HTR-8/SVneo (cell line): Measurements from ENCODE around the gene RNF43.

Experiments
- DNase-seq: peaks from one replicate; pipeline ENCODE4 v3.0.0; 2011; ENCODE audit warnings: low spot score, mixed read lengths; ENCODE audit not compliant: insufficient read length
- FAIRE-seq: peaks from 2 replicates; lab custom pipeline; 2011; peaks lifted over from hg19 to GRCh38; lab: Jason Lieb, UNC

RNF43 gene

DNA sequence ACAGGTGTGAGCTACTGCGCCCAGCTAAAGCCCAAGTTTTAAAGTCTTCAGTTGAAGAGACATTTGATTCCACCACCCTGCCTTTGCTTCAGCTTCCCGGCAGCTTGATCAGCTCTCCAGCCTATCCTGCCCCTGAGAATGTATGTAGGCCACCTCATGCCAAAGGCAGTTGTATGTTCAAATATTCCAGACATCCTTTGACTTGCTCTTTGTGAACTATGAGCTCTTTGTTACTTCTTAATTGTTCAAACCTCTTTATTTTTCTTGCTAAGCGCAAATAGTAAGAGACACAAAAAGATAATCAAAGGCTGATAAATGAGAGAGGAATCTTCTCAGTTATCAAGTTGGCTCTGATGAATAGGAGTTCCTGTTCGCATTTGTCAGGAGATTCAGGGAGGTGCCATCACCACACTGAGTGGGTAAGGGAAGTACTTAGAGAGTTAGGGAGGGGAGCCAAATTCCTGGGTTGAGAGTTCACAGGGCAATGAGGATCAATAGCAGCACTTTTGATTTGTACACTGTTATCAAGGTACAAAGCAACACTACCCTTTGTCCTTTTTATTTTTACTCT lies 33.4 kb downstream of the RNF43 start:
- no peak for FAIRE-seq
- no peak for DNase-seq

DNA sequence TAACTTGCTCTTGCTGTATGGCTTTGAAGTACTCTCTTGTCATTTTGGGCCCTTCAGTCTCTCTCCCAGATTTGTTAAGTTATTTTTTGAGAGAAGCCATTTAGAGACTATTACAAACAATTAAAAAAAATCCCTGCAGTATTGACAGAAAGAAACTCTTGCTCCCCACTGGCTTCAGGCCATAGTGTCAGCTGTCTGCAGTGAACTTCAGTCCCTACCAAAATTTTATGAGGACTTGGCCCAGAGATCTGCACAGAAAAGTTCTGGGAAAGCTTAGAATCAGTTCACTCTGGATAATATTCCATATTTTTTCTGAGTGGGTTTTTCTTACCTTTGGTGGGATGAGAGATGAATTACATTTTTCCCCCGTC lies 34.5 kb downstream of the RNF43 start:
- no peak for DNase-seq
- FAIRE-seq, result no peak

DNA sequence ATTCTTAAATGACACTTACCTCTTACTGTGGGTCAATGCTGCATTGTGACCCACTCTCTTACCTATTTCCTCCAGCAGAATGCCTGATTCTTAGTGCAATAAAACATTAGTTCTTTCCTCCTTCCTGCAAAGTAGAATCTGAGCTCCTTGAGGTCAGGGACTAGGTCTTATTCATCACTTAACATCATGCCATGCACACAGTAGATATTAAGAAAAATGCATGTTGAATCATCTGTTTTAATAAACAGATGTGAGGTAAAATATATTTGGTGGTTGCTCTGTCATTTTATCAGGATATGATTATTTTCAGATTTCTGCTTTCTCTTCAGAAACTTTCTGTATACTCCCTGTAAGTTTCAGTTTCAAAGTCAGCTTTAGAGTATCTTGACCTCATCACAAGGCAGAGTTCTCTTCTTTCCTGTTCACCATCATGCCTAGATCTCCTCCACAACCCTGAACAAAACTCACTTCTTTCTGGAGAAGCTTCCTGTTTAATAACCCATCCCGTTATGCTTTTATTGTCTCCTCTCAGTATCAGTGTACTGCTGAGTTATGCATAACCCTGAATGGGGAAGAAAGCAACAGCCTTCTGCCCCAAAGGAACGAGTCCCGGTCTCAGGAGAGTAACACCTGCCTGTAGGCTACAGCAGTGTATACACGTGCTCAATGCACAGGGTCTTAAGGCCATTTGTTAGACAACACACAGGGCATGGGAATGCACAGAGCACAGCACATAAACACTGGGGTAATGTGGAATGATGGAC lies 35.0 kb downstream of the RNF43 start:
- no peak for DNase-seq
- peak; percentile 69 for FAIRE-seq

DNA sequence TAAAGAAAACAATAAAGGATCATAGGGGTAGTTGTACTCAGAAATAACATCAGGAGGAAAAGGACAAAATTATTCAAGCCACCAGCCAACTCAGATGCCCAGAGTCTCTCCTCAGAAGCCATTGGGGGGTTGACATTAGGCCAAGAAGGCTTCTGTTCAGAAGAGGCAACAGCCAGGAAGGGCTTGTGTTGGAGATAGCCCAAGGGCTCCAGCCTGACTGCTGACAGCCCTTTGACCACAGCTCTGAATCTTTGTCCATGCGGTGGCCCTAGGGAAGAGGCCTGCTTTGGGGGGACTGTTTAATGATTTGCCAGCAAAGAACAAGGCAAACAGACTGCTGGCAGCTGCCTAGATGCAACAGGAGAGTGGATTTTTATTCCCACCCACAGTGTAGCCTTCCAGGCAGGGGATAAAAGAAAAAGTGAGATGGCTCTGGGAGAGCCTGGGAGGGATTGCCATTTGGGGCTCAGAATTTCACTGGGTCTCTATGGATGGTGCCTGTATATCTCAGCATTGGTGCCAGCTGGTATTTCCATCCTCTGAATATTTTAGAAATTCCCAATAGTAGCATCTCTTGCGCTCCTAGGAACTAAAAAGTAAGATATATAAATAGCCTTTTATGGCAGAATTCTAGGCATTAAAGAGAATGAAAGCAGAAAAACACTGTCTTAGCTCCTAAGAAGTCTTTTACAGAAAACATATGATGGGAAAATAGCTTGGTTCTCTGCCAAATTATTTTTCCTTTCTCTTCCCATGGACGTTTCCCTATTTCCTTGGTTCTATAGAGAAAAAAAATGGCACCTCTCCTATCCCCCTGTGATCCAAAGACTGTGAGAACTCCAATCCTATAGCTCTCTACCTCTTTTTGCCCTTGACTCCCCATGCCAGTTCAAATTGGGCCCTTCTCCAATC lies 36.0 kb downstream of the RNF43 start:
- FAIRE-seq, result no peak
- no peak for DNase-seq

DNA sequence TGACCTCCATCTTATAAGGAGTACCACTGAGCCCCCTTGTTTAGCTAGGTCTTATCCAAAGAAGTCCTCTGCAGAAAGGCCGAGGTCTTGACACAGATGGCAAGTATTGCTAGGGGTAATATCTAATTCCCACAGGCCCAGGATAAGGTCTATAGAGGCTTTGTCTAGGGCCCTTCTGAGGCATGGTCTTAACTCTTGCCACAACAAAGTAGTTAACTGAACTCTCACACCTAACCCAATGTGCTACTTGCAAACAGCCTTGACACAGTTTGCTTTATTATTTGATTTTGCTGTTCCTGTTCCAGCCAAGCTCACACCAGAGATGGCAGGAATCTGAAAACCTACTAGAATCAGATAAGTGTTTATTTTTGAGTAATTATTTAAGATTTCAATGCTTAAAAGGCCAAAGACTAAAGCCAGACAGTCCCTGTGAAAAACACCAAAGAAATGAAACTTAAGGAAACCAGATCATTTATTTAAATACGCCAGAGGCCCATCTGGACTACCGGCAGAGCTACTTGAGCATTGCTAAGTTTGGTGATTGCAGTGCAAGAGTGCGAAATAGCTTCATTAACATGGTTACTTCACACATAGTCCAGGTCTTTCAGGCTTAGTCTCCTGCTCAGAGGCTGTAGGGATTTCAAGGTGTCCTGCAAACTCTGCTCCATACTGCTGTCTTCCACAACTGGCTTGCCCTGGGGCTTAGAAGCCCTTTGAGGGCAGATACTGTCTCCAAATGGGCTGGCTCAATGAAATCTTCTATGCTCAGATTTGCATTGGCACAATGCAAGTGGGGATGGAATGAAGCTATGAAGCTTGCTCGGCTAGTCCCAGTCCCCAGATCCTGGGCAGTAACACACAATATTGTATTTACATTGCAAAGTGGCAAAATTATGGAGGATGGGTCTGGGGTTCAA lies 36.9 kb downstream of the RNF43 start:
- peak; percentile 36 for FAIRE-seq
- no peak for DNase-seq

DNA sequence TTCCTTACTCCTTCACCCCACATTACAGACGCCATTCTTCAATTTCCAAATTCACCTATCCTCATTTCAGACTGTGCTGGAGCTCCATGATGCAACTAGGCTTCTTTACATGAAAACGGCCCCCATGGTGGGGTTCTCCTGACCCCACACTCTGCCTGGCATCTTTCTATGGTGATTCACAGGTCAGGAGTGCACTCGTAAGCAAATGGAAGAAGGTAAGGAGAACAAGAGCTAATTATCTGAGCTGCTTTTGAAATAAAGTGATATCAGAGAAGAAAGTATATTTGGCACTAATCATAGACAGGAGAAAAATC lies 37.9 kb downstream of the RNF43 start:
- DNase-seq, result no peak
- no peak for FAIRE-seq

DNA sequence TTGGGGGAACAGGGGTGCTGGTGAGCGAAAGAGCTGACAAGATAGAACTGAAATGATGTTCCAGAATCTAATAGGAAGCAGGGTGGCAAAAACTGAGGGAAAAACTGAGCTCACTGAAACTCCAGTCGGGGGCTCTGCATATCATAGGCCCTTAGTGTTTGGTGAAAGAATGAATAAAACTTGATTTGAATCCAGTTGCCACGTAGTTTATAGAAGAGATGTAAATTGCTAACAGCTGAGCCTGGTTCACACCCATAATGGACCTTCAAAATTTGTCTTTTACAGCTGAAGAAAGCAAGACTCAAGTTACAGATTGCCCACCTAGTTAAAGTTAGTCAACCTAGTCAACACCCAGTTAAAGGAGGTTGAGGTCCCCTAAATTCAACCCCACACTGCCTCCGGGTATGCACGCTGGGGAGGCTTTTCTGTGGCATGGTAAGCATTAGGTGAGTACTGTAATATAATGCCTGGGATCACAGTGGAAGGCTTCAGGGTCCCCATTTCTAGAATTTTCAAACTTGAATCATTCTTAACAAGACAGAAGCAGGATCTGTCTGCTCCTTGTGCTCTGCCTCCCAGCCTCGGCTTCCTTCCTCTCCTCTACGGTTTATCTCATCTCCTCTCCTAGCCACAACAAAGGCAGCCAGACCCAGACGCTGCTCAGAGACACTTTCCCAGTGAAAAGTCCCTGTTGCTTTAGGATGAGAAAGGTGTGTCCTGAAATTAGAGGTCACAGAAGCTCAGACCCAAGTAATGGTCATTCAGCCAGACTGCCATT lies 38.4 kb downstream of the RNF43 start:
- DNase-seq, result no peak
- FAIRE-seq, result peak; percentile 72

DNA sequence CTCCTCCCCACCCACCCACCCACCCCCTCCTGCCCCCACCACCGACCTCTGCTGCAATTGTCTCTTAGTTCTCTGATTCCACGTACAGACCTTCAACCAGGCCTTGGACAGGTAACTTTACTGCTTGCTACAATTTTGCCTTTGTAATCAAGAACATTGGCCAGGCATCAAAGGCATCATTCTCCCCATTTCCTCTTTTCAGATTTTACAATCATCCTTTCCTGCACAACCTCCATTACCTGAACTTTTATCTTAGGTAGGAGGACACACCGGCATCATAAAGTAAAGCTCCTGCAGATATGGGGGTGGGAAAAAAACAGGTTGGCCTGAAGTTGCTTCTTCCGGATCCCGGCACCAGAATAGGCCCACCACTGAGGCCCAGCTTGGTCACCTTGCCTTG lies 39.7 kb downstream of the RNF43 start:
- no peak for DNase-seq
- FAIRE-seq, result no peak

DNA sequence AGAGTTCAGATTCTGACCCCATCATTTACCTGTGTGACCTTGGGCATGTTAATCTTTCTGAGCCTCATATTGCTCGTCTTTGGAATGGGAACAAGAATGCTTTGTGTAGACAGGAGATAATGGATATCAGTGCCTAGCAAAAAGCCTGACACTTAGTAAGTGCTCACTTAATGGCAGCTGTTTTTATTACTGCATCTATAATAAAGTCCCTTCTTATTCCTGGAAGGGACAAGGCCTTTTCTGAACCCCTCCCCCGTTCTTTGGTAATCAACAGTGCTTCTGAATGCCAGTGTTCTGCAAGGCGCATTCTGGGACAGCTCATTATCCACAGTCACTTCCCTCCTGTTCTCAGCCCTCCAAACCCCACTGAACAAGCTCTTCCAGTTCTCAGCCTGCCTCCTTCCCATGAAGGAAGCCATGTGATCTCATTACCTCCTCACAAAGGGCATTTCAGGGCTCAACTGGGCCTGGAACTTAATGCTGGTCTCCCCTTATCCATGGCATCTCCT lies 40.2 kb downstream of the RNF43 start:
- no peak for DNase-seq
- peak; percentile 65 for FAIRE-seq

DNA sequence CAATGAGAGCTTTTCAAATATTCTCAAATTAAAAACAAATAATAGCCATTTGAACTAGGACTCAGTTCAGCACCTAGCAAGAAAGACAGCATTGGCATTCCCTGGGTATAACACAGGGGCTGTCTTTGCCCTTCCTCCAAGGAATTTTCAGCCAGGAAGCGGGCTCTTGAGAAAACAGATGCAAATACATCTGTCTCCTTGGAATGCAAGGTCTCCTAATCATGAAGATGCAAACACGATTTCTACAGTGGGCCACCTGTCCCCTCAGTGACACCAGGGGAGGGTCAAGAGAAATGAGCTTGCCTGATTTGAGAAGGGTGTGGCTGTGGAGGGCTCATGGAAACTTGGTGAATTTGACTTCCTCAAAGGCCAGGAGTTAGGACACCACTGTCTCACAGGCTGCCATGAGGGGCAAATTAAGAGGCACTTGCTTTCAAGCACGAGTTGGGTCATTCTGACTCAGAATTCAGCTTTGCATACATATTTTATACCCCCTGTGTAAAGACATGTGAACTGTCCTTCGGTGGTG lies 40.8 kb downstream of the RNF43 start:
- FAIRE-seq, result peak; percentile 28
- DNase-seq, result no peak

DNA sequence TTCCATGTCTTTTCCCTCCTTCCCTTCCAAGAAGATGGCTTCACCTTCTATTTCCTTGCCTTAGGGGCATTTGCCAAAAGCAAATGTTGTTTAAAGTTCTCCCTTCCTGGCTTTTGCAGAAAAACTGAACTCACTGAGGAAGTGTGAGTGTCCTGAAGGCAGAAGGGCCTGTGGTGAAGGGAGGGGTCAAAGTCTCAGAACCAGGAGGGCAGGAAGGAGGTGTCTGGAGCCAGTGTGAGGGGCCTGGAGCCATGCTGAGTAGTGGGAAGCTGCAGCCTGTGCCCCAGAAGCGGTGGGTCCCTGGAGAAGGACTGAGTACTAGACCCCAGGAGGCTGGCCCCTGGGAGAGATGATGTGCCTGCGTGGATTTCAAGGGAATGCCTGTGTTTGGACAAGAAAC lies 41.5 kb downstream of the RNF43 start:
- no peak for DNase-seq
- FAIRE-seq, result no peak

DNA sequence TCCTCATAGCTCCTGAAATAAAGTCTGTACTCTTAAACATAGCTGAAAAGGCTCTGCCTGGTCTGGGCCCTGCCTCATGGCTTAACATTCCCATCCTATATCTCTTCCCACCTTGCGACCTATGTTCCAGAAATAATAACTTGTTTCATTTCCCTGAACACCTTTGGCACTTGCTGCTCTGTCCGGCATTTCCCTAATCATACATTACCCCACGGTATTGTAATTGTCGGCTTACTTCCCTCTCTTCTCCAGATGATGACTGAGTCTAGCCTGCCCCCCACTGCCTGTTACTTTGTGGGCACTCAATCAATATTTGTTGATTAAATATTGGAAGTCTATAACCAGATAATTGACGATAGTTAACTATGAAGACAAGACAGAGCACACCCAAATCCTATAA lies 42.1 kb downstream of the RNF43 start:
- no peak for FAIRE-seq

DNA sequence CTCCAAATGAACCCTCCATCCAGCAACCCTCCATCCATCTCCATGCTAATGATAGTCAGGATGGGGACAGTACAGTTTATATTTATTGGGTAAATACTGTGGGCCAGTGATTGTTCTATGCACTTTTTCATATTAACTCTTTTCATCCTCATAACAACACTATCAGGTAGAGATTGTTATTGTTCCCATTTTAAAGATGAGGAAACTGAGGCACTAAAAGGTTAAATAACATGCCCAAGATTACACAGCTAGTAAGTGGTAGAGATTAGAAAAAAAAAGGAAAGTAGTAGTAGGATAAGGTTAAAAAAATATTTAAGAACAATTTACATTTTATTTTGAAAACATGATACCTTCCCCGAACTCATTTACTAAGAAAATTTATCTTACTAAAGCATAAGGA lies 43.4 kb downstream of the RNF43 start:
- DNase-seq, result no peak
- no peak for FAIRE-seq

More for the DNA sequence above, 42.1 kb downstream of the RNF43 start:
- DNase-seq, result no peak

DNA sequence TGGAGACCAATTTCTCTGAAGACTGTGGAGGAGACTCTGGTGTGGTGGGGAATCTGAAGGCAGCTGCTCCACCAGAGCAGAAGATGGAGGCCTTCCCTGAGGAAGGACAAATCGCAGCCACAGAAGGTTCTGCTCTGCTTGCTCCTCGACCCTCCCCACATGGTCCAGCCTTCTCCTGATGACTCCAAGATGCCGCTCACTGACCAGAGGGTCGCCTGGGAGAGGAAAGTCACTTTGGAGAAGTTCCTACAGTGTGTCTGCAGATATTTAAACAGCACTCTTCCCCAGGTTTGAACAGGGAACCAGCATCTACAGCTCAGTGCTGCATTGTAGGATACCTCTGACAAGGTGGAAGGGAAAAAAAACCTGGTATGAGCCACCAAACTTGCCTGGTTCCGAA lies 44.3 kb downstream of the RNF43 start:
- DNase-seq (no peak), FAIRE-seq (no peak)

DNA sequence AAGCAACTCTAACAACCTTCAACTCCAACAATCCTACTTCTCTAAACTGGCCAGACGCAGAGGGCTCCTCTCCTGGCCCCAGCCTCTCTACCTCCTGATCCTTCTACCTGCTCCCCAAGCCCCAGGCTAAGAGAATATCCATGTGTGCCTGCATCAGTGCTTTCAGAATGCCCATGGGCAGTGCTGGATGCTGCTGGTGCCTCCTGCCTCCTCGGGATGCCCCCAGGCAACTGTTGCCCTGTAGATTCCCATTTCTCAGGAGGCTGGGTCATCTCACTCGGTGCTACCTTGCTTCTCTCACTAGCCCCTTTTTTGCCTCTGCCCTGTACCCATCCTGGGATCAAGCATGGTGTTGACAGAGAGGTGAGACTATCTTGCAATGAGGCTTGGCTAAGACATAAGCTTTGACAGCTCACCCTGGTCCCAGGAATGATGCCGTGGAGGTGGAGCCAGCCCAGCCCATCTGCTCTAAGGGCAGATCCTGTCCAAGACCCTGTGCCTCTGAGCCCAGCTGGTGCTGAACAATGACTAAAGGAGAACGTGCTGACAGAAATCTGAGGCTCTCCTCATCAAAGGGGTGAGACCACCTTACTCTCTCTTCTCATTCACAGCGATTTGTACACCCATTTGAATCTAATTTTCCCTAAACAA lies 45.9 kb downstream of the RNF43 start:
- no peak for DNase-seq
- FAIRE-seq, result no peak

DNA sequence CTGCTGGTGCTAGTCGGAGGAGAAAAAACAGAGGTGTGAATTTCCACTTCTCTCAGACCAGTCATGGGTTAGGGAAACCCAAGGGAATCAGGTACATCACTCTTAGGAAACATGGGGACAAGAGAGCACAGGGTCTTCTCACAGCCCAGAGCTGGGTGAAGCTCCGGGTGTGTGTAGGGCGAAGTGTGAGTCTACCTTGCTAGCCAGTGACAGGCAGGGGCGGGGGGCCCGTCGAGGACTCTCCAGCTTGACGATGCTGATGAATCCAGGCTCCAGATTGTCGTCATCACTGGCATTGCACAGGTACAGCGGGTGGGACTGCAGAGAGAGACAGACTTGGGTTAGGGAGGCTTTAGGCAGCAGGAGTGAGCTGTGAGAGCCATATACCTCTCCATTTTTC lies 46.6 kb downstream of the RNF43 start:
- DNase-seq (no peak), FAIRE-seq (no peak)

DNA sequence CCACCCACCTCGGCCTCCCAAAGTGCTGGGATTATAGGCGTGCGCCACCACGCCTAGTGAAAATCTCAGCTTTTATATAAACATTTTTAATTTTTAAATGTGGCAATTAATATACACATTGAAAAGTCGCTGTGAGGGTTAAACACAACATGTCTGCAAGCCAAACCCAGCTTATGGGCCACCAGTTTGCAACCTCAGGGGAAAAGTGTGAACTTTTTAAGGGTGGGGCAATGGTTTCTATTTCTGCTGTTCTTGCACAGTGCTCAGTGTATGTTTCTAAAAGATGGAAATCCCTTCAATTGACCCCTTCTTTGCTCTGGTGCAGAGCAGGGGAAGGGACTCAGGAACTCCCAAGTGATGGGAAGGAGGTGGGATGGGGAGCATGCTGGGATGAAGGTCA lies 47.0 kb downstream of the RNF43 start:
- DNase-seq, result no peak
- no peak for FAIRE-seq

DNA sequence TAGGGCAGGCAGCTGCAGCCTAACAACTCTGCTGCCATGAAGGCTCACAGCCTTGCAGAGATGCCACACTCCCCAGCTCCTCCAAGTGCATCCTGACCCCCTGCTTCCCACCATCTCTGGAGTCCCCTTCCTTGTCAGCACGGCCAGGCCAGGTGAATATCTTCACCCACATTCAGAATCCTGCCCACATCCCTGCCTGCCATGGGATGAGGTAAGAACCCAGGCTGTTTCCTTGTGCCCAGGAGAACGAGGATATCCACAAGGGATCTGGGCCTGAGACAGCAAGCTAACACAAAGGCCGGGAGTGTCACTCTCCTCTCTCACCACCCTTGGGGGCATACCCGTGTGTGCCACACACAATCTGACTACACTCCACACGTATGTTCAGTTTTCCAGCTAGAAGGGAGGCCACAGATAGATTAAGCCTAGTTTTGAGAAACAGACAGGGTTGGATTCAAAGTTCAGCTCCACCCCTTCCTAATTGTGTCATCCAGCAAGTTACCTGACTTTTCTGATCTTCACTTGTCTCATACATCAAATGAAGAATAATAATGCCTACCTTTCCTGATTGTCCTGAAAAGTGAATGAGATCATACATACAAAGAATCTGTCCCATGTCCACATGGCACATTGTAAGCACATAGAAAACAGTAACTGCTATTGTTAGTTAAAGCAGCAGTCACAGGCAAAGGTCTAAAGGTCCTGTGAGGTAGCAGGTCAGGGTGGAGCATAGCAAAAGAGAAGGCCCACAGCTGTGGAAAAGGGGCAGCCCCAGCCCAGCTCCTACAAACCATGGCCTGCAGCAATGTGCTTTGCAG lies 47.9 kb downstream of the RNF43 start:
- peak; percentile 36 for FAIRE-seq
- no peak for DNase-seq
